Retinal pigment epithelial cell (primary cell): Measurements from ENCODE around the gene SVOPL.

Experiments
- DNase-seq: peaks from one replicate; pipeline ENCODE4 v3.0.0-alpha.2; 2010; ENCODE audit warnings: low read depth
- H3K4me3 ChIP-seq: 2 replicates; pipeline ENCODE4 v1.5.1; 2011; ENCODE audit warnings: mild to moderate bottlenecking, low read length, control low read depth, moderate library complexity
- CTCF ChIP-seq: conservative IDR thresholded peaks from 2 replicates; pipeline ENCODE4 v1.5.1; 2011; ENCODE audit warnings: low read depth, low read length, control low read depth, inconsistent platforms

Gene SVOPL

GRCh38 chr7:138590154-138590553, 111.0 kb downstream of the SVOPL start:
- no peak for DNase-seq
- H3K4me3 ChIP-seq, result no peak overlapping the region
- TF ChIP-seq CTCF, result no peak

DNA sequence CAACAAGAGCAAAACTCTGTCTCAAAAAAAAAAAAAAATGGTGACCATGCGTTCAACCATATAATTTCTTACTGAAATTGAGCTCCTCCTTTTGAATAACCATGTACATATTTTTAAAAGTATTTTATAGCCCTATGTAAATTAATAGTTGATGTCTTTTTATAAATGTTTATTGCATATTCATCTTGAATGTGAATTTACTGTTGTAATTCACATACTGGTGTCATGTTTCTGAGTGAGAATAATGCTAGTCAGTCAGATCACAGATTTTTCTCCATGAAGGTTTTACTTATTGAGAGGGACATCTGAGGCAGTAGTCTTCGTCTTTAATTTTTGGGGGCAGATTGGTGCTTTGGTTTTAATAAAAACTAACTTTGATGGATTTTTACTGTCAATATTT, 112.2 kb downstream of the SVOPL start:
- DNase-seq, result no peak
- H3K4me3 ChIP-seq, result no peak overlapping the region
- TF ChIP-seq CTCF, result no peak

DNA sequence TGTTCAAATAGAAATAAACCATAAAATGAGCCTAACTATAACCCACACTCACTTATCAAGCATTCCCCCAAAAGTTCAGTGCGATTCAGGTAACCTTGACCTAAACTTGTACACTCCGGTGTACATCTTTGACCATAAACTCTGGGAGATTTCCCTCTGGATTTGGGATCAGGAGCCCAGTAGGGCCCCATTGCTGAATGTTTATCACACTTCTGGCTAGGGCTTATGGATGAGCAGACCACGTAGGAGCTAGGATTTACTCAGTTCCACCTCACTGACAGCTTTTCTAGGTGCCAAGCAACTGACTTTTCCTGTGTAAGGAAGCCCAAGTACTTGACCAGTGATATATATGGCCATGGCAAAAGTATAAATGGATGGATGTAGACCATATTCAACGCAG, 113.7 kb downstream of the SVOPL start:
- no peak overlapping the region for H3K4me3 ChIP-seq
- TF ChIP-seq CTCF, result no peak
- no peak for DNase-seq

- H3K4me3 ChIP-seq, result no peak overlapping the region
- no peak for DNase-seq
- TF ChIP-seq CTCF, result no peak
Observed at GRCh38 chr7:138585283-138585993, 115.7 kb downstream of the SVOPL start.

DNA sequence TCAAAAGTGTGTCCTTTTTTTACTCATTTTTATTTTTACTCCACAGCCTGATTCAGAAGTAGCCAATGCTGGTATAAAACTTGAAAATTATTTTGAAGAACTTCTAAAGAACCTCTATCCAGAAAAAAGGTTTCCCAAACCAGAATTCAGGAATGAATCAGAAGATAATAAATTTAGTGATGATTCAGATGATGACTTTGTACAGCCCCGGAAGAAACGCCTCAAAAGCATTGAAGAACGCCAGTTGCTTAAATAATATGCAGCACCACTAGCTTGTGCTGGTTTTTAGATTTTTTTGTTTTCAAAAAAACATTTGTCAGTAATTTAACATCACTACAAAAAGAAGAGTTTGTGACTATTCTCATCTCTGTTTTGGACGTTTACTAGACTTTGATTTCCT, 116.5 kb downstream of the SVOPL start:
- no peak for DNase-seq
- no peak for TF ChIP-seq CTCF

GRCh38 chr7:138584283-138584682, 116.9 kb downstream of the SVOPL start:
- DNase-seq, result no peak
- TF ChIP-seq CTCF, result no peak
- H3K4me3 ChIP-seq, result no peak overlapping the region

More for the DNA sequence above, 116.5 kb downstream of the SVOPL start:
- H3K4me3 ChIP-seq, result no peak overlapping the region

DNA sequence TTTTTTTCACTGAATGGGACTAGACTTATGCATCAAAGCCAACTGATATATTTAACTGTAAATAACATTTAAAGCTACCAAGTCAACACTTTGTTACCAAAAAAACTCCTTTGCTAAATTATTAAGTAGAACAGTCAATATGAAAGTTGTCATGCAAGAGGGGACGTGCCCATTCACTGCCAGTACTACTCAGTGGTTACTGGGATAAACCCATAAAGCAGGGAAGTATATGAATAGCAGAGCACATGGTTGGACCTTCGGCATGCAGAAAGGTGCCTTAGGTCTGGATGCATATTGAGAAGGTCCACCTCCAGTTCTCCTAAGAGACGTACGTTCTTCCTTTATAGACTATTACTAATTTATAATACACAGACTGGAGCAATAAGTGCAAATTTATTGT, 120.1 kb downstream of the SVOPL start:
- no peak for TF ChIP-seq CTCF
- DNase-seq, result no peak
- no peak overlapping the region for H3K4me3 ChIP-seq
